ENCODE measurements around the gene ENTPD1. TPM values are rescaled to one million over a fixed set of nuclear protein-coding genes. Genes with fewer than 3 reads are reported as not detected.

Gene ENTPD1
- total and polyA plus RNA-seq, 4 experiments from 2014 or later: 1.2 to 1.9 (median 1.6) TPM

DNA sequence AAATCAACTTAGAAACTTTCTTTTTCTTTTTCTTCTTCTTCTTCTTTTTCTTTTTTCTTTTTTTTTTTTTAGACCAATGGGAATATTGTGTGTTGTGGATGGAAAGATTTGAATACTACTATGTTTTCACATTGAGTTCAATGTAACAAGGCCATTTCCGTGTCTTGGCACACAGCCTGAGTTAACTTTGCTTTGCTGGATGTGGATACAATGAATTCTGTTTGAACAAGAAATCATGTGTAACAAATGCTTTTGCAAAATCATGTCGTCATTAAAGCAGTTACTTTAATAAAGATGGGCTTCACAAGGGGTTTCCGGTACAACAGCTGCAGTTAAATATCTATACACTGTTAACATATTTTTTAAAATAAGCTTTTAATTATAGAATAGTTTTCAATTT is 13.5 kb upstream of the ENTPD1 start:
- peak overlapping the region in 1 of 7 donors; percentile 57 for H3K27ac Mint-ChIP-seq
- H3K27ac ChIP-seq (ENCODE audit: low read depth, low read length): no peak overlapping the region
- H3K4me3 ChIP-seq (ENCODE audit: low read length in 2 of 2): no peak overlapping the region
- CTCF ChIA-PET (ENCODE audit: partially characterized antibody): no interaction called here
- H3K27me3 ChIP-seq (ENCODE audit: insufficient read depth, low read length): no peaks in the 10 kb centered on the region
- intact Hi-C loops (cut with micrococcal nuclease): no loop called here
- no peaks in the 10 kb centered on the region for H3K36me3 Mint-ChIP-seq
- peaks cover 10 to 11% of the 10 kb centered on the region in 2 donors for H3K27me3 Mint-ChIP-seq
- H3K9me3 Mint-ChIP-seq: peaks cover 0 to 4% (median 0%) of the 10 kb centered on the region in 8 donors
- H3K36me3 ChIP-seq (ENCODE audit: insufficient read depth, low read length): no peaks in the 10 kb centered on the region
- peak overlapping the region in 1 of 8 donors; percentile 17 for H3K4me3 Mint-ChIP-seq
- no peak for DNase-seq
- POLR2A ChIA-PET (ENCODE audit: partially characterized antibody): no interaction called here
- no peaks in the 10 kb centered on the region for H3K9me3 ChIP-seq (ENCODE audit: control insufficient read depth in 1 of 2, low read length in 2 of 2)
- peaks cover 0 to 4% (median 0%) of the 10 kb centered on the region in 4 donors for H3K4me1 Mint-ChIP-seq
- no peaks in the 10 kb centered on the region for H3K4me1 ChIP-seq (ENCODE audit: insufficient read depth, low read length)

DNA sequence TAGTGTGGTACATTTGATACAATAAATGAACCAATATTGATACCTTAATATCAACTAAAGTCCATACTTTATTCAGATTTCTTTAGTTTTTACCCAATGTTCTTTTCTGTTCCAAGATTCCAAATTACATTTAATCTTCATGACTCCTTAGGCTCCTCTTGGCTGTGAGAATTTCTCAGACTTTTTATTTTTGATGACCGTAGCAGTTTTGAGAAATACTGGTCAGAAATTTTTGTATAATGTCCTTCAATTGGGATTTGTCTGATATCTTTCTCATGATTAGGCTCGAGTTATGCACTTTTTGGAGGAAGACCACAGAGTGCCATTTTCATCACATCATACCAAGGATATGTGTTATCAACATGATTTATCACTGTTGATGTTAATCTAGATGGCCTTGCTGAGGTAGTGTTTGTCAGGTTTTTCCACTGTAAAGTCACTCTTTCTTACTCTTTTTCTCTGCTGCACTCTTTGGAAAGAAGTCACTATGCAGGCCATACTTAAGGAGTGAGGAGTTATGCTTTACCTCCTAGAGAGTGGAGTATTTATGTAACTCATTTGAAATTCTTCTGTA is 12.9 kb upstream of the ENTPD1 start:
- Mint-ChIP-seq H3K27ac (no peak overlapping the region), H3K27me3 (peaks cover 7 to 11% of the 10 kb centered on the region in 2 donors), H3K4me1 (peaks cover 0 to 4% (median 0%) of the 10 kb centered on the region in 4 donors), H3K4me3 (no peak overlapping the region), H3K36me3 (no peaks in the 10 kb centered on the region), H3K9me3 (peaks cover 0 to 4% (median 0%) of the 10 kb centered on the region in 8 donors)
- no peak overlapping the region for H3K27ac ChIP-seq (ENCODE audit: low read depth, low read length)
- POLR2A ChIA-PET (ENCODE audit: partially characterized antibody): no interaction called here
- intact Hi-C loops (cut with micrococcal nuclease): no loop called here
- no peak for DNase-seq
- H3K4me1 ChIP-seq (ENCODE audit: insufficient read depth, low read length): no peaks in the 10 kb centered on the region
- H3K4me3 ChIP-seq (ENCODE audit: low read length in 2 of 2): no peak overlapping the region
- H3K9me3 ChIP-seq (ENCODE audit: control insufficient read depth in 1 of 2, low read length in 2 of 2): no peaks in the 10 kb centered on the region
- H3K27me3 ChIP-seq (ENCODE audit: insufficient read depth, low read length): no peaks in the 10 kb centered on the region
- no peaks in the 10 kb centered on the region for H3K36me3 ChIP-seq (ENCODE audit: insufficient read depth, low read length)
- CTCF ChIA-PET (ENCODE audit: partially characterized antibody): no interaction called here

DNA sequence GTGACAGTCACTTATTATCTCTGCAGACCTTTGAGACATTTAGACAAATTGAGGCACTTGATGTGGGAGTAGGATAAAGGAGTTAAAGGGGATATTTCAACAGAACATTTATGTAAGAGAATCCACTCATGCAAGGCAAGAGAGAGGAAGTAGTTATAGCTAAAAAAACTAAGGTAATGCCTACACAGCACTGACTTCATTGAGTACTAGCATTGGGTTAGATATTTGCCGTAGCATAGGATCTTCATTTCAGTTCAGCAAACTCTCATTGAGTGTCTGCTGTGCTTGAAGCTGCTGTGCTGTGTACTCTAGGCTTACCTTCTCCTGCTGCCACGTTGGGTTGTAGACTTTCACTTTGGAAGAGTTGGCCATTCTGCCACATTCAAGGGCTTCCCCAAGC is 10.5 kb upstream of the ENTPD1 start:
- ChIA-PET CTCF (ENCODE audit: partially characterized antibody) (no interaction called here), POLR2A (ENCODE audit: partially characterized antibody) (no interaction called here)
- intact Hi-C loops (cut with micrococcal nuclease): no loop called here
- Histone ChIP-seq H3K9me3 (ENCODE audit: control insufficient read depth in 1 of 2, low read length in 2 of 2) (no peaks in the 10 kb centered on the region), H3K4me3 (ENCODE audit: low read length in 2 of 2) (no peak overlapping the region), H3K4me1 (ENCODE audit: insufficient read depth, low read length) (no peaks in the 10 kb centered on the region), H3K27me3 (ENCODE audit: insufficient read depth, low read length) (no peaks in the 10 kb centered on the region), H3K36me3 (ENCODE audit: insufficient read depth, low read length) (no peaks in the 10 kb centered on the region), H3K27ac (ENCODE audit: low read depth, low read length) (no peak overlapping the region)
- DNase-seq: no peak
- Mint-ChIP-seq H3K36me3 (no peaks in the 10 kb centered on the region), H3K27me3 (peaks cover 1 to 7% of the 10 kb centered on the region in 2 donors), H3K9me3 (peaks cover 0 to 5% (median 0%) of the 10 kb centered on the region in 8 donors), H3K4me1 (no peaks in the 10 kb centered on the region), H3K4me3 (no peak overlapping the region), H3K27ac (no peak overlapping the region)

DNA sequence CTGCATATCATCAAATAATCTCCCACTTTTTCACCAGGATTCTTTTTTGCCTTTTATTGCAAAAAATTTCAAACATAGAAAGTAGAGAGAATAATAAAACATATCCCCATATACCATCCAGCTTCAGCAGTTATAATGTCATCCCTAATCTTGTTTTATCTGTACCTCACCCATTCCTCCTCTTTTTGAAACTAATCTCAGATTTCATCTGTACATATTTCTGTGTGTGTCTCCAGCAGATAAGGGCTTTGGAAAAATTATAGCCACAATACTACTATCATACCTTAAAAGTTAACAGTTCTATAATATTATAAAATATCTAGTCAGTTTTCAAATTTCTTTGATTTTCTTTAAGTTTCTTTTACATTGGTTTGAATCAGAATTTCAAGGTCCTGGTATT is 7.6 kb upstream of the ENTPD1 start:
- ChIA-PET POLR2A (ENCODE audit: partially characterized antibody) (no interaction called here), CTCF (ENCODE audit: partially characterized antibody) (no interaction called here)
- H3K4me3 Mint-ChIP-seq: no peak overlapping the region
- intact Hi-C loops (cut with micrococcal nuclease): no loop called here
- no peak for DNase-seq
- H3K36me3 Mint-ChIP-seq: peaks cover 0 to 5% of the 10 kb centered on the region in 2 donors
- peaks cover 0 to 5% (median 0%) of the 10 kb centered on the region in 8 donors for H3K9me3 Mint-ChIP-seq
- Histone ChIP-seq H3K4me3 (ENCODE audit: low read length in 2 of 2) (no peak overlapping the region), H3K27ac (ENCODE audit: low read depth, low read length) (no peak overlapping the region), H3K9me3 (ENCODE audit: control insufficient read depth in 1 of 2, low read length in 2 of 2) (no peaks in the 10 kb centered on the region), H3K27me3 (ENCODE audit: insufficient read depth, low read length) (no peaks in the 10 kb centered on the region), H3K36me3 (ENCODE audit: insufficient read depth, low read length) (no peaks in the 10 kb centered on the region), H3K4me1 (ENCODE audit: insufficient read depth, low read length) (no peaks in the 10 kb centered on the region)
- no peak overlapping the region for H3K27ac Mint-ChIP-seq
- H3K27me3 Mint-ChIP-seq: peaks cover 2 to 9% of the 10 kb centered on the region in 2 donors
- H3K4me1 Mint-ChIP-seq: no peaks in the 10 kb centered on the region

DNA sequence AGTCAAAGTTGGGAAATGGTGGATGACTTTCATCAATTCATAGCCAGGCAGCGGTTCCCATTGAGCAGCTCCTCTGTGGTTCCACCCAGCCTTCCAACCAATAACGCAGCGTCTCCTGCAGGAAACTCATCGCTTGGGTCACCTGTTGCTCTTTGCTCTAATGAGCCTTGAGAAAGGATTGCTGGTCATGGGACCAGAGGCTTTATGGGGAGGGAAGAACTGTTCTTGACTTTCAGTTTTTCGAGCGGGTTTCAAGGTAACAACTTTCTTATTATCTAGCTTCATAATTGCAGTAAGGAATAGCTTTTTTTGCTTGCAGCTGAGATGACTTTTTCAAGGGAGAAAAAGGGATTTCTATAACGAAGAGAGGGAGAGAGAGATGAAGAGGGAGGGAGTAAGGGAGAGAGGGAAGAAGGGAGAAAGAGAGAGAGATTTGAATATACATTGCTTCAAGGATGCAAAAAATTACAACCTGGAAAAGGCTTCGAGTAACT is 405 bp upstream of the ENTPD1 start:
- H3K4me1 ChIP-seq (ENCODE audit: insufficient read depth, low read length): no peaks in the 10 kb centered on the region
- Mint-ChIP-seq H3K9me3 (peaks cover 0 to 2% (median 0%) of the 10 kb centered on the region in 8 donors), H3K36me3 (peaks cover 0 to 5% of the 10 kb centered on the region in 2 donors), H3K4me1 (peaks cover 2 to 22% (median 8%) of the 10 kb centered on the region in 4 donors), H3K4me3 (peak overlapping the region in 5 of 8 donors; percentile 11 to 71 (median 46)), H3K27me3 (peaks cover 1 to 18% of the 10 kb centered on the region in 2 donors), H3K27ac (peak overlapping the region in 2 of 7 donors; percentile 57 to 62)
- no peak for DNase-seq
- no peak overlapping the region for H3K4me3 ChIP-seq (ENCODE audit: low read length in 2 of 2)
- H3K27me3 ChIP-seq (ENCODE audit: insufficient read depth, low read length): no peaks in the 10 kb centered on the region
- H3K36me3 ChIP-seq (ENCODE audit: insufficient read depth, low read length): no peaks in the 10 kb centered on the region
- intact Hi-C loops (cut with micrococcal nuclease): loop anchor here (5.0 kb wide), 1 partner anchor 87 kb away; no protein-coding TSS in a partner anchor
- CTCF ChIA-PET (ENCODE audit: partially characterized antibody): interaction anchor here (1.5 kb wide), 1 partner anchor 86 kb away, joined by 3 read pairs; no protein-coding TSS in a partner anchor
- no peaks in the 10 kb centered on the region for H3K9me3 ChIP-seq (ENCODE audit: control insufficient read depth in 1 of 2, low read length in 2 of 2)
- H3K27ac ChIP-seq (ENCODE audit: low read depth, low read length): no peak overlapping the region
- POLR2A ChIA-PET (ENCODE audit: partially characterized antibody): no interaction called here

DNA sequence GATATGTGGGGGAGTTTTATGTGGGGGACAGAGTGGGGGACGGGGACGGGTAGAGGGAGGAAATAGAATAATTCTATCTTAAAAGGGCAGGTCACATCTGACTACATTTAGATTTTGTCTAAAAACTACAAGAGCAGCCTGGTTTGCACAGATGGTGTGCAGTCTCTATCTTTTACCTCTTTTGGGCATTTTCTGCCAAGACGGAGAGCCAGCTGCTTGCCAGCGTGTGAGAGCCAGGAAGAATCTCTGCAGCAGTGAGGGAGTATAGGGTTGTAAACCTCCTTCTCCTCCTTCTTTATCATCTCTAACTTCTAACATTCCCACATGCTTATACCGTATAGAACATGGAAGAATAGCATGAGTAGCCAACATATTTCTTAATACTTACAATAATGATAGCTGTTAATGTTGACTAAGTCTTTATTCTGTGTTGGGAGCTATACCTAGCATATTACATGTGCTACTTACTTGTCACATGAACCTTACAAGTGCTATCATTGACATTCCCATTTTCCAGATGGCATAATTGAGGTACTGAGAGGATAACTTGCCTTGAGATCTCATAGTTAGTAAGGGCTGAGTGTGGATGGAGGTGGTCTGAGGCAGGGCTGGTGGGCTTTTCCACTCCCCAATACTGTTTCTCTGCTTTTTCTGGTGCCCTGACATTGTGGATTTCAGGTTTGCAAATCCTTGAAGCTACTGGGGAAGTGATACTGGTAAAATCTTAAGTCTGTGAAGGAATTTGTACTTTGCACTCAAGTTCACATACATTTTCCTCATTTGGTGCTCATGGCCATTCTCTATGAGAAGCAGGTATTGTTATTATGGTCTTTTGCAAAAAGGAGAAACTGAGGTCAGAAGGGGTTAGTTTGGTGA is 1.1 kb downstream of the ENTPD1 start:
- POLR2A ChIA-PET (ENCODE audit: partially characterized antibody): interaction anchor here (1.0 kb wide), 1 partner anchor 108 kb away, joined by 3 read pairs; no protein-coding TSS in a partner anchor
- Mint-ChIP-seq H3K27me3 (peaks cover under 1 to 13% of the 10 kb centered on the region in 2 donors), H3K27ac (peak overlapping the region in 1 of 7 donors; percentile 8), H3K4me1 (peaks cover 6 to 22% (median 9%) of the 10 kb centered on the region in 4 donors), H3K36me3 (peaks cover 0 to under 1% of the 10 kb centered on the region in 2 donors), H3K4me3 (peak overlapping the region in 3 of 8 donors; percentile 1 to 50 (median 37)), H3K9me3 (peaks cover 0 to 2% (median 0%) of the 10 kb centered on the region in 8 donors)
- intact Hi-C loops (cut with micrococcal nuclease): loop anchor here (5.0 kb wide), 1 partner anchor 85 kb away; no protein-coding TSS in a partner anchor
- Histone ChIP-seq H3K27ac (ENCODE audit: low read depth, low read length) (no peak overlapping the region), H3K9me3 (ENCODE audit: control insufficient read depth in 1 of 2, low read length in 2 of 2) (no peaks in the 10 kb centered on the region), H3K4me3 (ENCODE audit: low read length in 2 of 2) (no peak overlapping the region), H3K27me3 (ENCODE audit: insufficient read depth, low read length) (no peaks in the 10 kb centered on the region), H3K36me3 (ENCODE audit: insufficient read depth, low read length) (no peaks in the 10 kb centered on the region), H3K4me1 (ENCODE audit: insufficient read depth, low read length) (peaks cover 8% of the 10 kb centered on the region)
- DNase-seq: no peak
- CTCF ChIA-PET (ENCODE audit: partially characterized antibody): no interaction called here

All from CD4-positive, alpha-beta memory T cell (primary cell).